AG10803 (cell line): Measurements from ENCODE around the gene TLE1.

Source experiments
- DNase-seq: peaks from one replicate; pipeline ENCODE4 v3.0.0; 2010; ENCODE audit warnings: low read depth
- H3K4me3 ChIP-seq: 2 replicates; pipeline ENCODE4 v1.5.1; 2011; ENCODE audit warnings: mild to moderate bottlenecking, low read length, control low read depth
- CTCF ChIP-seq: conservative IDR thresholded peaks from 2 replicates; pipeline ENCODE4 v1.5.1; 2011; ENCODE audit warnings: mild to moderate bottlenecking, low read length, control low read depth, inconsistent platforms

The TLE1 gene

GRCh38 chr9:81536242-81537025 is 152.9 kb downstream of the TLE1 start:
- H3K4me3 ChIP-seq = no peak overlapping the region
- no peak for TF ChIP-seq CTCF

DNA sequence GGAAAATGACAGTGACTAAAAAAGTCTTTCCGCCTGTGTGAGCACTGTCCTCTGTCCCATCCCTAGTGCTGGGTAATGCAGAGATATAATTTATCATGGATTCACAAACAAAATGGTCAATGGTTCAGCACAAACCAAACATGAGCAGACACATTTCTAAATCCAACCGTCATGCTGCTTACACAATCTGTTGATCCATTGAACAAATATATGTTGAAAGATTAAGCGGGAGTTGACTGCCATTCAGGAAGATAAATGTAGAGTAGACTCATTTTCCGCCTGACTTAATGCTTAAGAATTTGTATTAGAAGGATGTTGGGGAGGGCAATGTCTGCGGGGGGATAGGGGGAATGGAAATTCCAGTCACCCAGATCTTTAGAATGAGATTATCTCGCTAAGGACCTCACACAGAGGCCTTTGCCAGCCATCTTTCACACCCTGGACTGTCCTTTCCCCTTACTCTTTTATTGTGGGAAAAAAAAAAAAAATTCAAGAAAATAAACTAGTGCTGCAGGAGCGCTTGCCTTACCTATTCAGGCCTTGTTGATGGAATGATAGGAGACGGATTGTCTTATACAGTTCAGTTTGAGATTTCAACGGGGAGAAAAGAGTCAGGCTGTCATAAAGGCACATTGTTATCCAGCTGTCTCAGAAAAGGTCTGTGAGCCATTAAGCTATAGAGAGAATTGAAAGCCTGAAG is 153.7 kb downstream of the TLE1 start:
- DNase-seq = peak; percentile 16
- no peak overlapping the region for H3K4me3 ChIP-seq
- no peak for TF ChIP-seq CTCF

More at GRCh38 chr9:81536242-81537025, 152.9 kb downstream of the TLE1 start:
- DNase-seq = no peak

DNA sequence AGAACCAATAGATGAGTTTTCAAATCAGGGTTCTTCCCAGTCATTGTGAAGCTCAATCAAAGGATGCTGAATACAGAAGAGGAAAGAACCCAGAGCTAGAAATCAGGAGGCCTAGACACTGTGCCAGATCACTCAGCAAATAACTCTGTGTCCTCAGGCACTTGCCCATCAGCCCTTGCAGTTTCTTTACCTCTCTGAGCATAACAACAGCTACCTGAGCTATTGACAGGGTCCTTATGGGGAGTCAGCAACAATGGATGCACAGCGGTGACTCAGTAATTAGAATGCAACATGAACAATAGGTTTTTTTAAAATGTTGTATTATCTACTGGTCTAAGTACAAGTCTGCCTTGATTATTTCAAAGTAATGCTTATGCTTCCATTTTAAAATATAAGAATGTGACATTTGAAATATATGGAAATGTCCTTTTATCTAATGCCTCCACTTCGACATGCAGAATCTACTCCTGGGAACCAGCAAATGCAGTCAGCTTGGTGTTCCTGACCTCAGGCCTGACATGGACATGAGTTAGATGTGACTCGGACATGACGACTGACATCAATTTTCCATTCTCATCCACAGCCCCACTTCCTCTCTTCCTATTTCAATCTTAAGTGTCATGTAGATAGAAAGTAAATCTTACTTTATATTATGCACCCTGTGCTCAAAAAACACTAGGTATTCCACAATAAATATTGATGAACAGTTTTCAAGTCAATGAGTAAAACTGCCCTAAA is 155.0 kb downstream of the TLE1 start:
- no peak overlapping the region for H3K4me3 ChIP-seq
- no peak for TF ChIP-seq CTCF
- no peak for DNase-seq
